Activated CD4-positive, alpha-beta memory T cell treated with anti-CD3 and anti-CD28 coated beads for 36 hours (primary cell): ENCODE measurements around the gene RC3H2. TPM values are rescaled to one million over a fixed set of nuclear protein-coding genes. Genes with fewer than 3 reads are reported as not detected.
A peak's percentile ranks its signal among the peaks of the same experiment; 100 is the strongest.

Experiments used
- CTCF ChIA-PET: fragments of 350-600 bp; sonication (Branson Sonifier 250); formaldehyde crosslinking; loops from one replicate; lab custom pipeline; 2021; ENCODE audit warnings: antibody characterized with exemption, inconsistent platforms; lab: Charles Lee
- POLR2A ChIA-PET: fragments of 350-600 bp; sonication (Branson Sonifier 250); formaldehyde crosslinking; loops from one replicate; lab custom pipeline; 2021; ENCODE audit warnings: antibody characterized with exemption; lab: Charles Lee
- DNase-seq: peaks from one replicate; pipeline ENCODE4 v3.0.0-alpha.2; 2020
- H3K27ac Mint-ChIP-seq: one replicate; pipeline ENCODE4 v1.8.0; 2021; ENCODE audit warnings: mixed read lengths
- H3K27me3 Mint-ChIP-seq: one replicate; pipeline ENCODE4 v1.8.0; 2021; ENCODE audit warnings: mixed read lengths
- H3K36me3 Mint-ChIP-seq: one replicate; pipeline ENCODE4 v1.8.0; 2021; ENCODE audit warnings: mixed read lengths
- H3K4me1 Mint-ChIP-seq: one replicate; pipeline ENCODE4 v1.8.0; 2021; ENCODE audit warnings: low read depth, mixed read lengths
- H3K4me3 Mint-ChIP-seq: one replicate; pipeline ENCODE4 v1.8.0; 2021; ENCODE audit warnings: mild to moderate bottlenecking, mixed read lengths
- H3K9me3 Mint-ChIP-seq: one replicate; pipeline ENCODE4 v1.8.0; 2021; ENCODE audit warnings: mixed read lengths
- intact Hi-C: fragments of 100-400 bp; cut with micrococcal nuclease; formaldehyde crosslinking; loops from one replicate; pipeline ENCODE4 v1.15.1; 2023
- total RNA-seq, 2 experiments: library from RNA; stranded (reverse); gene quantifications; one replicate each; pipeline ENCODE4 v1.2.3, GENCODE V29; 2021

Gene RC3H2
- total RNA-seq, 2 experiments from 2014 or later: 27.7 to 27.8 TPM

- H3K9me3 Mint-ChIP-seq: no peaks in the 10 kb centered on the region
- ChIA-PET CTCF (interaction anchor here (0.6 to 1.5 kb wide), 8 partner anchors 9 to 409 kb away, joined by 3 to 10 read pairs (median 4); partner anchors contain the start of genes RC3H2 and ZBTB26), POLR2A (interaction anchor here (0.9 to 2.7 kb wide), 9 partner anchors 9 to 113 kb away, joined by 3 to 35 read pairs (median 4); partner anchors contain the start of genes PDCL, RC3H2, ZBTB26 and ZBTB6)
- DNase-seq: peak; percentile 99
- peaks cover 8% of the 10 kb centered on the region for H3K36me3 Mint-ChIP-seq
- peak within 1 kb of the TSS; percentile 84 for H3K27ac Mint-ChIP-seq
- intact Hi-C loops: loop anchor here (1.0 to 10.0 kb wide), 6 partner anchors 10 to 398 kb away; partner anchors contain the start of genes RC3H2, ZBTB26 and ZBTB6
- H3K27me3 Mint-ChIP-seq: no peaks in the 10 kb centered on the region
- H3K4me3 Mint-ChIP-seq: peak within 1 kb of the TSS; percentile 94
- peaks cover 35% of the 10 kb centered on the region for H3K4me1 Mint-ChIP-seq
These were observed 35.8 kb upstream of the RC3H2 start, which contains the start of gene RABGAP1 for GRCh38 chr9:122940749-122941581. RABGAP1 (plus strand) TSS chr9:122941020; CDS start chr9:122957060, 16,040 bp downstream.

GRCh38 chr9:122940454-122940748 lies 35.2 kb upstream of the RC3H2 start:
- Mint-ChIP-seq H3K4me1 (peaks cover 30% of the 10 kb centered on the region), H3K9me3 (no peaks in the 10 kb centered on the region), H3K36me3 (peaks cover 8% of the 10 kb centered on the region), H3K27ac (peak overlapping the region; percentile 84), H3K27me3 (no peaks in the 10 kb centered on the region), H3K4me3 (peak overlapping the region; percentile 94)
- ChIA-PET POLR2A (interaction anchor here (0.7 to 2.7 kb wide), 10 partner anchors 9 to 1929 kb away, joined by 3 to 35 read pairs (median 4); partner anchors contain the start of genes PDCL, RC3H2, ZBTB26 and ZBTB6), CTCF (interaction anchor here (0.6 to 1.5 kb wide), 7 partner anchors 8 to 409 kb away, joined by 3 to 10 read pairs (median 4); partner anchors contain the start of genes RC3H2 and ZBTB26)
- intact Hi-C loops: loop anchor here (1.0 to 10.0 kb wide), 6 partner anchors 9 to 398 kb away; partner anchors contain the start of genes RC3H2, ZBTB26 and ZBTB6
- no peak for DNase-seq

GRCh38 chr9:122939601-122940000 lies 34.4 kb upstream of the RC3H2 start:
- POLR2A ChIA-PET: interaction anchor here (0.7 to 2.7 kb wide), 3 partner anchors 8 to 1929 kb away, joined by 3 to 35 read pairs (median 11); partner anchors contain the start of genes RC3H2 and ZBTB26
- DNase-seq: no peak
- intact Hi-C loops: no loop called here
- peaks cover 9% of the 10 kb centered on the region for H3K36me3 Mint-ChIP-seq
- H3K27ac Mint-ChIP-seq: no peak overlapping the region
- H3K4me3 Mint-ChIP-seq: no peak overlapping the region
- H3K4me1 Mint-ChIP-seq: peaks cover 28% of the 10 kb centered on the region
- H3K9me3 Mint-ChIP-seq: no peaks in the 10 kb centered on the region
- CTCF ChIA-PET: interaction anchor here (1.5 kb wide), 1 partner anchor 7 kb away, joined by 10 read pairs; the partner anchor contains the start of gene ZBTB26
- H3K27me3 Mint-ChIP-seq: no peaks in the 10 kb centered on the region

- Mint-ChIP-seq H3K4me3 (no peak overlapping the region), H3K27me3 (no peaks in the 10 kb centered on the region), H3K36me3 (peaks cover 9% of the 10 kb centered on the region), H3K9me3 (no peaks in the 10 kb centered on the region), H3K4me1 (peaks cover 29% of the 10 kb centered on the region), H3K27ac (no peak overlapping the region)
- intact Hi-C loops: no loop called here
- no peak for DNase-seq
- ChIA-PET POLR2A (no interaction called here), CTCF (no interaction called here)
These were observed 31.7 kb upstream of the RC3H2 start for GRCh38 chr9:122936883-122937282.

- no peak for DNase-seq
- H3K27ac Mint-ChIP-seq: no peak overlapping the region
- intact Hi-C loops: no loop called here
- no peaks in the 10 kb centered on the region for H3K27me3 Mint-ChIP-seq
- H3K4me1 Mint-ChIP-seq: peaks cover 25% of the 10 kb centered on the region
- no peaks in the 10 kb centered on the region for H3K9me3 Mint-ChIP-seq
- peaks cover 9% of the 10 kb centered on the region for H3K36me3 Mint-ChIP-seq
- POLR2A ChIA-PET: no interaction called here
- CTCF ChIA-PET: no interaction called here
- no peak overlapping the region for H3K4me3 Mint-ChIP-seq
These were observed 31.3 kb upstream of the RC3H2 start for GRCh38 chr9:122936464-122936863.

GRCh38 chr9:122931226-122932121 lies 26.3 kb upstream of the RC3H2 start, which contains the start of gene ZBTB26:
ZBTB26 (minus strand) TSS chr9:122931512; CDS start chr9:122919934, 11,578 bp downstream.
- ChIA-PET CTCF (interaction anchor here (1.1 to 2.5 kb wide), 6 partner anchors 9 to 417 kb away, joined by 4 to 10 read pairs (median 6); partner anchors contain the start of genes RABGAP1, RC3H2 and ZBTB6), POLR2A (interaction anchor here (0.8 to 2.9 kb wide), 7 partner anchors 9 to 408 kb away, joined by 3 to 35 read pairs (median 5); partner anchors contain the start of genes RABGAP1, RC3H2 and ZBTB6)
- peak within 1 kb of the TSS; percentile 92 for H3K27ac Mint-ChIP-seq
- peak; percentile 95 for DNase-seq
- intact Hi-C loops: loop anchor here (1.0 kb wide), 4 partner anchors 9 to 103 kb away; partner anchors contain the start of genes PDCL, RC3H2 and ZBTB6
- peaks cover 2% of the 10 kb centered on the region for H3K36me3 Mint-ChIP-seq
- no peak within 1 kb of the TSS for H3K4me3 Mint-ChIP-seq
- H3K4me1 Mint-ChIP-seq: peaks cover 13% of the 10 kb centered on the region
- no peaks in the 10 kb centered on the region for H3K9me3 Mint-ChIP-seq
- H3K27me3 Mint-ChIP-seq: no peaks in the 10 kb centered on the region

- no peaks in the 10 kb centered on the region for H3K9me3 Mint-ChIP-seq
- no peak for DNase-seq
- no peaks in the 10 kb centered on the region for H3K27me3 Mint-ChIP-seq
- peaks cover 13% of the 10 kb centered on the region for H3K4me1 Mint-ChIP-seq
- ChIA-PET POLR2A (interaction anchor here (0.8 to 2.9 kb wide), 7 partner anchors 10 to 409 kb away, joined by 3 to 35 read pairs (median 6); partner anchors contain the start of genes RABGAP1, RC3H2 and ZBTB6), CTCF (interaction anchor here (1.8 to 2.5 kb wide), 3 partner anchors 10 to 60 kb away, joined by 6 to 10 read pairs (median 7); partner anchors contain the start of gene RABGAP1)
- intact Hi-C loops: loop anchor here (1.0 kb wide), 4 partner anchors 10 to 102 kb away; partner anchors contain the start of genes PDCL, RC3H2 and ZBTB6
- no peak overlapping the region for H3K4me3 Mint-ChIP-seq
- peaks cover 1% of the 10 kb centered on the region for H3K36me3 Mint-ChIP-seq
- H3K27ac Mint-ChIP-seq: no peak overlapping the region
These were observed 25.5 kb upstream of the RC3H2 start for GRCh38 chr9:122930541-122931225.

GRCh38 chr9:122929796-122930354 lies 24.7 kb upstream of the RC3H2 start:
- no peaks in the 10 kb centered on the region for H3K9me3 Mint-ChIP-seq
- CTCF ChIA-PET: interaction anchor here (0.6 to 1.4 kb wide), 3 partner anchors 11 to 410 kb away, joined by 3 read pairs; partner anchors contain the start of gene RABGAP1
- no peaks in the 10 kb centered on the region for H3K27me3 Mint-ChIP-seq
- peaks cover under 1% of the 10 kb centered on the region for H3K36me3 Mint-ChIP-seq
- H3K27ac Mint-ChIP-seq: no peak overlapping the region
- no peak for DNase-seq
- intact Hi-C loops: no loop called here
- H3K4me3 Mint-ChIP-seq: no peak overlapping the region
- POLR2A ChIA-PET: interaction anchor here (1.1 to 1.4 kb wide), 2 partner anchors 11 to 17 kb away, joined by 3 to 6 read pairs; partner anchors contain the start of genes RABGAP1 and ZBTB6
- peaks cover 12% of the 10 kb centered on the region for H3K4me1 Mint-ChIP-seq

- no peak for DNase-seq
- CTCF ChIA-PET: interaction anchor here (0.6 to 0.7 kb wide), 2 partner anchors 61 to 67 kb away, joined by 3 read pairs; no protein-coding TSS in a partner anchor
- no peak overlapping the region for H3K27ac Mint-ChIP-seq
- no peaks in the 10 kb centered on the region for H3K27me3 Mint-ChIP-seq
- POLR2A ChIA-PET: interaction anchor here (1.4 kb wide), 1 partner anchor 17 kb away, joined by 7 read pairs; the partner anchor contains the start of gene RABGAP1
- no peak overlapping the region for H3K4me3 Mint-ChIP-seq
- intact Hi-C loops: no loop called here
- peaks cover 3% of the 10 kb centered on the region for H3K36me3 Mint-ChIP-seq
- peaks cover 4% of the 10 kb centered on the region for H3K4me1 Mint-ChIP-seq
- H3K9me3 Mint-ChIP-seq: no peaks in the 10 kb centered on the region
These were observed 18.8 kb upstream of the RC3H2 start for GRCh38 chr9:122923947-122924346.

GRCh38 chr9:122922713-122923112 lies 17.6 kb upstream of the RC3H2 start:
- ChIA-PET POLR2A (no interaction called here), CTCF (no interaction called here)
- no peak overlapping the region for H3K4me3 Mint-ChIP-seq
- peaks cover 3% of the 10 kb centered on the region for H3K36me3 Mint-ChIP-seq
- H3K4me1 Mint-ChIP-seq: peaks cover 4% of the 10 kb centered on the region
- H3K27me3 Mint-ChIP-seq: no peaks in the 10 kb centered on the region
- H3K9me3 Mint-ChIP-seq: no peaks in the 10 kb centered on the region
- no peak overlapping the region for H3K27ac Mint-ChIP-seq
- no peak for DNase-seq
- intact Hi-C loops: no loop called here
